ENCODE measurements around the gene RWDD1. TPM values are rescaled to one million over a fixed set of nuclear protein-coding genes. Genes with fewer than 3 reads are reported as not detected.
A peak's percentile ranks its signal among the peaks of the same experiment; 100 is the strongest.

RWDD1 gene
- total and polyA plus RNA-seq, 2 of the 13 experiments (the other 11 are each of a cell fraction or from before 2014, with no cell fraction given): 27.4 to 67.1 TPM

DNA sequence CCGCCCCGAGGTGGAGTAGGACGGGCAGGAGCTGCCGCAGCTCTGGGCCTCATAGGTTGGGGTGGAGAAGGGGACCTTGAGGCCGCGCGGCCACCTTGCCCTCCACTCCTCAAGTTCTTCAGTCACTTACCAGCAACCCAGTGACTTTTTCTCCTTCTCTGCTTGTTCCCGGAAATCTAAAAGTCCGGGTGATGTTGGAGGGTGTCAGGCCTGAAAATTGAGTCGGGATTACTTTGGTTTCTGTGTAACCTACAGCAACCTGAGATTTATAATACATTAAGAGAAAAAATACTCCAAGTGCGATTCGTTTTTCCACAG lies 338 bp downstream of the RWDD1 start:
- in situ Hi-C loops (cut with HindIII; ENCODE audit: extremely low pct_ligation_motif_present, low pct_unique_long_range_greater_than_20kb) (loop anchor here (5.0 kb wide), 1 partner anchor 81 kb away; no protein-coding TSS in a partner anchor), intact Hi-C loops (cut with micrococcal nuclease; ENCODE audit: unreplicated experiment) (loop anchor here (2.0 to 5.0 kb wide), 4 partner anchors 59 to 294 kb away; partner anchors contain the start of genes KPNA5 and TSPYL1)
- Histone ChIP-seq H2AFZ (ENCODE audit: low read length) (peak overlapping the region; percentile 70), H3K4me1 (ENCODE audit: insufficient read depth, low read length) (peaks cover 40% of the 10 kb centered on the region), H3K9ac (ENCODE audit: insufficient read depth, low read depth, low read length) (peak overlapping the region; percentile 91), H3K79me2 (ENCODE audit: insufficient read depth, low read length) (peaks cover 46% of the 10 kb centered on the region), H3K4me2 (ENCODE audit: low read depth, low read length) (peak overlapping the region; percentile 75), H3K27me3 (ENCODE audit: control insufficient read depth in 1 of 2, insufficient read depth in 2 of 2, low read length in 2 of 2) (no peaks in the 10 kb centered on the region; a peak in 1 of 5 replicates), H3K27ac (ENCODE audit: extremely low read length, insufficient read depth, low read length) (peak overlapping the region; percentile 90), H4K20me1 (ENCODE audit: insufficient read depth, low read length) (no peaks in the 10 kb centered on the region), H3K4me3 (replicated peaks in 1 of 3; ENCODE audit: insufficient read depth in 1 of 3, low read depth in 2 of 3, low read length in 3 of 3) (peak overlapping the region; percentile 89 to 96 (median 92)), H3K9me3 (ENCODE audit: low read length) (no peaks in the 10 kb centered on the region), H3K36me3 (replicated peaks in 1 of 2; ENCODE audit: control insufficient read depth in 1 of 2, insufficient read depth in 2 of 2, low read length in 2 of 2) (no peaks in the 10 kb centered on the region; a peak in 1 of 5 replicates)
- no peak for FAIRE-seq
- no peak for DNase-seq (ENCODE audit: low spot score)
- ChIA-PET CTCF (ENCODE audit: low intra/inter-chr PET ratio, low total read pairs) (interaction anchor here (0.7 kb wide), 1 partner anchor 55 kb away, joined by 3 read pairs; no protein-coding TSS in a partner anchor), POLR2A (interaction anchor here (0.7 to 3.3 kb wide), 13 partner anchors 9 to 318 kb away, joined by 3 to 15 read pairs (median 4); partner anchors contain the start of genes CALHM4, TSPYL1, TSPYL4 and ZUP1)
- BruUV-seq (replicated peaks): TSS peak; percentile 60
- ATAC-seq: no peak
- under 1% methylated on average over 11 of the region's 12 CpGs for WGBS (ENCODE audit: low lambda C conversion rate)
- 0 out of 2 replicates have a peak, but pooled peaks have one; percentile 12 for TF ChIP-seq ZNF563 (CRISPR knock-in tag; IDR thresholded peaks at IDR 0.05)
- TF ChIP-seq FOSL2 (CRISPR knock-in tag; IDR thresholded peaks at IDR 0.05): no peak
- TF ChIP-seq ATAD3A (CRISPR knock-in tag; IDR thresholded peaks at IDR 0.05): no peak
- TF ChIP-seq ZNF3 (CRISPR knock-in tag; IDR thresholded peaks at IDR 0.05): peak; percentile 59; the same call in 1 of the 2 replicates
- 0 out of 2 replicates have a peak, but pooled peaks have one; percentile 3 for TF ChIP-seq ZBTB43 (CRISPR knock-in tag; conservative IDR thresholded peaks at IDR 0.05)
- TF ChIP-seq, protein P1, sequence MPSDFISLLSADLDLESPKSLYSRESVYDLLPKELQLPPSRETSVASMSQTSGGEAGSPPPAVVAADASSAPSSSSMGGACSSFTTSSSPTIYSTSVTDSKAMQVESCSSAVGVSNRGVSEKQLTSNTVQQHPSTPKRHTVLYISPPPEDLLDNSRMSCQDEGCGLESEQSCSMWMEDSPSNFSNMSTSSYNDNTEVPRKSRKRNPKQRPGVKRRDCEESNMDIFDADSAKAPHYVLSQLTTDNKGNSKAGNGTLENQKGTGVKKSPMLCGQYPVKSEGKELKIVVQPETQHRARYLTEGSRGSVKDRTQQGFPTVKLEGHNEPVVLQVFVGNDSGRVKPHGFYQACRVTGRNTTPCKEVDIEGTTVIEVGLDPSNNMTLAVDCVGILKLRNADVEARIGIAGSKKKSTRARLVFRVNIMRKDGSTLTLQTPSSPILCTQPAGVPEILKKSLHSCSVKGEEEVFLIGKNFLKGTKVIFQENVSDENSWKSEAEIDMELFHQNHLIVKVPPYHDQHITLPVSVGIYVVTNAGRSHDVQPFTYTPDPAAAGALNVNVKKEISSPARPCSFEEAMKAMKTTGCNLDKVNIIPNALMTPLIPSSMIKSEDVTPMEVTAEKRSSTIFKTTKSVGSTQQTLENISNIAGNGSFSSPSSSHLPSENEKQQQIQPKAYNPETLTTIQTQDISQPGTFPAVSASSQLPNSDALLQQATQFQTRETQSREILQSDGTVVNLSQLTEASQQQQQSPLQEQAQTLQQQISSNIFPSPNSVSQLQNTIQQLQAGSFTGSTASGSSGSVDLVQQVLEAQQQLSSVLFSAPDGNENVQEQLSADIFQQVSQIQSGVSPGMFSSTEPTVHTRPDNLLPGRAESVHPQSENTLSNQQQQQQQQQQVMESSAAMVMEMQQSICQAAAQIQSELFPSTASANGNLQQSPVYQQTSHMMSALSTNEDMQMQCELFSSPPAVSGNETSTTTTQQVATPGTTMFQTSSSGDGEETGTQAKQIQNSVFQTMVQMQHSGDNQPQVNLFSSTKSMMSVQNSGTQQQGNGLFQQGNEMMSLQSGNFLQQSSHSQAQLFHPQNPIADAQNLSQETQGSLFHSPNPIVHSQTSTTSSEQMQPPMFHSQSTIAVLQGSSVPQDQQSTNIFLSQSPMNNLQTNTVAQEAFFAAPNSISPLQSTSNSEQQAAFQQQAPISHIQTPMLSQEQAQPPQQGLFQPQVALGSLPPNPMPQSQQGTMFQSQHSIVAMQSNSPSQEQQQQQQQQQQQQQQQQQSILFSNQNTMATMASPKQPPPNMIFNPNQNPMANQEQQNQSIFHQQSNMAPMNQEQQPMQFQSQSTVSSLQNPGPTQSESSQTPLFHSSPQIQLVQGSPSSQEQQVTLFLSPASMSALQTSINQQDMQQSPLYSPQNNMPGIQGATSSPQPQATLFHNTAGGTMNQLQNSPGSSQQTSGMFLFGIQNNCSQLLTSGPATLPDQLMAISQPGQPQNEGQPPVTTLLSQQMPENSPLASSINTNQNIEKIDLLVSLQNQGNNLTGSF (CRISPR knock-in tag; IDR thresholded peaks at IDR 0.05): 0 out of 2 replicates have a peak, but pooled peaks have one; percentile 46
- no peak for TF ChIP-seq CBX2 (IDR thresholded peaks at IDR 0.05; ENCODE audit: low read depth, low read length)
- no peak for TF ChIP-seq CBX2 (CRISPR knock-in tag; IDR thresholded peaks at IDR 0.05; ENCODE audit: low read depth)
- TF ChIP-seq KAT7 (CRISPR knock-in tag; IDR thresholded peaks at IDR 0.05; ENCODE audit: borderline replicate concordance): 0 out of 2 replicates have a peak, but pooled peaks have one; percentile 42
- TF ChIP-seq ELF4 (CRISPR knock-in tag; IDR thresholded peaks at IDR 0.05; ENCODE audit: borderline replicate concordance): 0 out of 2 replicates have a peak, but pooled peaks have one; percentile 19
- TF ChIP-seq ATF3 (CRISPR knock-in tag; IDR thresholded peaks at IDR 0.05): peak; percentile 24; the same call in 1 of the 2 replicates
- TF ChIP-seq SMAD9 (CRISPR knock-in tag; IDR thresholded peaks at IDR 0.05): peak; percentile 40; the same call in 1 of the 2 replicates
- 0 out of 2 replicates have a peak, but pooled peaks have one; percentile 42 for TF ChIP-seq ZNF17 (CRISPR knock-in tag; IDR thresholded peaks at IDR 0.05)
- TF ChIP-seq ZNF891 (CRISPR knock-in tag; IDR thresholded peaks at IDR 0.05): no peak
- TF ChIP-seq, protein P2, sequence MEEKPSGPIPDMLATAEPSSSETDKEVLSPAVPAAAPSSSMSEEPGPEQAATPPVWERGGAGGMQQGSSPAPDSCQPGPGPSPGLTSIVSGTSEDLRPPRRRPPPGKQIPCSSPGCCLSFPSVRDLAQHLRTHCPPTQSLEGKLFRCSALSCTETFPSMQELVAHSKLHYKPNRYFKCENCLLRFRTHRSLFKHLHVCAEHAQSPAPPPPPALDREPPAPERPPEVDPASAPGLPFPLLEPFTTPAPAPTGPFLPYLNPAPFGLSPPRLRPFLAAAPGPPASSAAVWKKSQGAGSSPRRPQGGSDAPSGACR (CRISPR knock-in tag; IDR thresholded peaks at IDR 0.05): peak; percentile 18; the same call in 1 of the 2 replicates

Data from HepG2 (cell line).